Trophoblast cell (in vitro differentiated cells and primary cell): Measurements from ENCODE around the gene OCRL.

Experiments used
- DNase-seq, 2 donors: peaks; one replicate each; pipeline ENCODE4 v3.0.0-alpha.2; 2016
- H2AFZ ChIP-seq: 2 replicates; pipeline ENCODE4 v1.6.1; 2013; ENCODE audit warnings: low read length, moderate library complexity, mild to moderate bottlenecking; ENCODE audit not compliant: insufficient read depth, poor library complexity
- H2AK5ac ChIP-seq: 2 replicates; pipeline ENCODE4 v1.6.1; 2013; ENCODE audit warnings: mild to moderate bottlenecking, low read length
- H2BK120ac ChIP-seq: 2 replicates; pipeline ENCODE4 v1.6.1; 2013; ENCODE audit warnings: low read length, mild to moderate bottlenecking, moderate library complexity; ENCODE audit not compliant: insufficient read depth, poor library complexity
- H2BK12ac ChIP-seq: 2 replicates; pipeline ENCODE4 v1.6.1; 2013; ENCODE audit warnings: mild to moderate bottlenecking, low read length, moderate library complexity
- H2BK5ac ChIP-seq: 2 replicates; pipeline ENCODE4 v1.6.1; 2013; ENCODE audit warnings: low read length, low read depth, moderate library complexity, mild to moderate bottlenecking; ENCODE audit not compliant: poor library complexity
- H3K14ac ChIP-seq: 2 replicates; pipeline ENCODE4 v1.6.1; 2013; ENCODE audit warnings: mild to moderate bottlenecking, low read length
- H3K18ac ChIP-seq: 2 replicates; pipeline ENCODE4 v1.6.1; 2013; ENCODE audit warnings: mild to moderate bottlenecking, low read length
- H3K23ac ChIP-seq: 2 replicates; pipeline ENCODE4 v1.6.1; 2013; ENCODE audit warnings: low read length
- H3K27ac ChIP-seq: 2 replicates; pipeline ENCODE4 v1.5.1; 2013; ENCODE audit warnings: low read depth, mild to moderate bottlenecking, inconsistent platforms, low read length, moderate library complexity
- H3K27me3 ChIP-seq: 2 replicates; pipeline ENCODE4 v1.6.1; 2013; ENCODE audit warnings: inconsistent platforms, mild to moderate bottlenecking, low read length, moderate library complexity; ENCODE audit not compliant: insufficient read depth
- H3K36me3 ChIP-seq, 2 experiments: 1 replicate in 1 of 2; 2 replicates in 1 of 2; pipeline ENCODE4 v1.6.1; 2013; ENCODE audit warnings: low read length in 2 of 2, mild to moderate bottlenecking in 2 of 2, moderate library complexity in 1 of 2; ENCODE audit not compliant: insufficient read depth in 2 of 2, control insufficient read depth in 1 of 2
- H3K4ac ChIP-seq: 2 replicates; pipeline ENCODE4 v1.6.1; 2013; ENCODE audit warnings: low read depth, mild to moderate bottlenecking, low read length, moderate library complexity
- H3K4me1 ChIP-seq, 2 experiments: 1 replicate in 1 of 2; 2 replicates in 1 of 2; pipeline ENCODE4 v1.6.1; 2013; ENCODE audit warnings: low read length in 2 of 2, mild to moderate bottlenecking in 2 of 2, moderate library complexity in 1 of 2; ENCODE audit not compliant: insufficient read depth in 2 of 2, control insufficient read depth in 1 of 2
- H3K4me2 ChIP-seq: 2 replicates; pipeline ENCODE4 v1.6.1; 2013; ENCODE audit warnings: inconsistent platforms, mild to moderate bottlenecking, low read length, moderate library complexity
- H3K4me3 ChIP-seq: 2 replicates; pipeline ENCODE4 v1.5.1; 2013; ENCODE audit warnings: mild to moderate bottlenecking, low read depth, low read length, inconsistent platforms
- H3K79me1 ChIP-seq: one replicate; pipeline ENCODE4 v1.6.1; 2013; ENCODE audit warnings: low read length
- H3K79me2 ChIP-seq: 2 replicates; pipeline ENCODE4 v1.6.1; 2013; ENCODE audit warnings: low read length, mild to moderate bottlenecking; ENCODE audit not compliant: control insufficient read depth, insufficient read depth, poor library complexity
- H3K9ac ChIP-seq: 2 replicates; pipeline ENCODE4 v1.6.1; 2013; ENCODE audit warnings: mild to moderate bottlenecking, low read length
- H3K9me3 ChIP-seq: 2 replicates; pipeline ENCODE4 v1.6.1; 2013; ENCODE audit warnings: low read depth, mild to moderate bottlenecking, control low read depth, inconsistent platforms, low read length; ENCODE audit not compliant: insufficient read depth
- H4K12ac ChIP-seq: 2 replicates; pipeline ENCODE4 v1.6.1; 2013; ENCODE audit warnings: low read depth, mild to moderate bottlenecking, low read length, moderate library complexity
- H4K8ac ChIP-seq: 2 replicates; pipeline ENCODE4 v1.6.1; 2013; ENCODE audit warnings: low read depth, mild to moderate bottlenecking, low read length, moderate library complexity
- H4K91ac ChIP-seq: one replicate; pipeline ENCODE4 v1.6.1; 2013; ENCODE audit warnings: low read depth, mild to moderate bottlenecking, low read length, moderate library complexity
- WGBS: extraction: QIAGEN DNeasy Blood & Tissue Kit; methylation state at CpG from one replicate; pipeline ENCODE4 v1.1.7; 2013; ENCODE audit warnings: missing lambda C conversion rate; ENCODE audit not compliant: insufficient read length, insufficient coverage; ENCODE audit errors: extremely low coverage; 5-methylcytosine and 5-hydroxymethylcytosine counted together

The OCRL gene

GRCh38 chrX:129511689-129512088 lies 28.4 kb upstream of the OCRL start:
- no peak overlapping the region for H4K8ac ChIP-seq
- no peaks in the 10 kb centered on the region for H3K27me3 ChIP-seq
- no peaks in the 10 kb centered on the region for H3K79me2 ChIP-seq
- peaks cover 10% of the 10 kb centered on the region in 2 experiments for H3K36me3 ChIP-seq
- H2BK5ac ChIP-seq, result no peak overlapping the region
- H2BK120ac ChIP-seq, result no peak overlapping the region
- no peak overlapping the region for H3K14ac ChIP-seq
- H4K91ac ChIP-seq, result no peak overlapping the region
- no CpG with 5 or more reads among the region's 5 CpGs for WGBS
- H3K4me1 ChIP-seq, result no peaks in the 10 kb centered on the region
- no peak overlapping the region for H3K4ac ChIP-seq
- no peak overlapping the region for H2BK12ac ChIP-seq
- H4K12ac ChIP-seq, result no peak overlapping the region
- no peaks in the 10 kb centered on the region for H3K79me1 ChIP-seq
- no peak overlapping the region for H2AK5ac ChIP-seq
- no peak for DNase-seq
- no peak overlapping the region for H3K18ac ChIP-seq
- no peak overlapping the region for H2AFZ ChIP-seq
- H3K9me3 ChIP-seq, result no peaks in the 10 kb centered on the region
- no peak overlapping the region for H3K23ac ChIP-seq
- no peak overlapping the region for H3K4me2 ChIP-seq
- H3K4me3 ChIP-seq, result no peak overlapping the region
- H3K27ac ChIP-seq, result no peak overlapping the region
- no peak overlapping the region for H3K9ac ChIP-seq

GRCh38 chrX:129512409-129512808 lies 27.6 kb upstream of the OCRL start:
- Histone ChIP-seq H3K27ac (no peak overlapping the region), H2BK12ac (no peak overlapping the region), H2BK5ac (no peak overlapping the region), H3K18ac (no peak overlapping the region), H3K23ac (no peak overlapping the region), H4K8ac (no peak overlapping the region), H3K14ac (no peak overlapping the region), H3K9me3 (no peaks in the 10 kb centered on the region), H4K91ac (no peak overlapping the region), H3K4me2 (no peak overlapping the region), H3K79me1 (no peaks in the 10 kb centered on the region), H3K79me2 (no peaks in the 10 kb centered on the region), H3K4me1 (no peaks in the 10 kb centered on the region), H3K4ac (no peak overlapping the region), H4K12ac (no peak overlapping the region), H3K36me3 (peaks cover 10% of the 10 kb centered on the region in 2 experiments), H2AK5ac (no peak overlapping the region), H3K9ac (no peak overlapping the region), H3K27me3 (no peaks in the 10 kb centered on the region), H2BK120ac (no peak overlapping the region), H2AFZ (no peak overlapping the region), H3K4me3 (no peak overlapping the region)
- DNase-seq, result no peak
- WGBS, result no CpG with 5 or more reads among the region's 2 CpGs

- Histone ChIP-seq H4K8ac (no peak overlapping the region), H2BK12ac (no peak overlapping the region), H3K23ac (no peak overlapping the region), H3K4me3 (no peak overlapping the region), H3K4me1 (no peaks in the 10 kb centered on the region), H3K27me3 (no peaks in the 10 kb centered on the region), H4K12ac (no peak overlapping the region), H3K79me2 (no peaks in the 10 kb centered on the region), H4K91ac (no peak overlapping the region), H3K4me2 (no peak overlapping the region), H3K27ac (no peak overlapping the region), H3K79me1 (no peaks in the 10 kb centered on the region), H2AFZ (no peak overlapping the region), H3K14ac (no peak overlapping the region), H2BK120ac (no peak overlapping the region), H3K9me3 (no peaks in the 10 kb centered on the region), H3K18ac (no peak overlapping the region), H2BK5ac (no peak overlapping the region), H2AK5ac (no peak overlapping the region), H3K36me3 (peaks cover 6 to 10% of the 10 kb centered on the region in 2 experiments), H3K4ac (no peak overlapping the region), H3K9ac (no peak overlapping the region)
- no peak for DNase-seq
- WGBS, result no CpG with 5 or more reads among the region's 3 CpGs
These were observed 23.7 kb upstream of the OCRL start for GRCh38 chrX:129516402-129516801.

- no peak overlapping the region for H3K4me3 ChIP-seq
- H3K4me2 ChIP-seq, result no peak overlapping the region
- no peak overlapping the region for H4K8ac ChIP-seq
- H3K4ac ChIP-seq, result no peak overlapping the region
- H3K4me1 ChIP-seq, result no peaks in the 10 kb centered on the region
- no peak overlapping the region for H2BK120ac ChIP-seq
- H4K91ac ChIP-seq, result no peak overlapping the region
- H2BK5ac ChIP-seq, result no peak overlapping the region
- peaks cover 2% of the 10 kb centered on the region in 2 experiments for H3K36me3 ChIP-seq
- no peak overlapping the region for H3K27ac ChIP-seq
- no peak overlapping the region for H3K23ac ChIP-seq
- H3K18ac ChIP-seq, result no peak overlapping the region
- no peak overlapping the region for H2AFZ ChIP-seq
- H3K79me2 ChIP-seq, result peaks cover 6% of the 10 kb centered on the region
- H3K9me3 ChIP-seq, result no peaks in the 10 kb centered on the region
- no peak overlapping the region for H2AK5ac ChIP-seq
- no peak overlapping the region for H3K14ac ChIP-seq
- H3K79me1 ChIP-seq, result peaks cover 12% of the 10 kb centered on the region
- DNase-seq, result no peak
- no peak overlapping the region for H4K12ac ChIP-seq
- H3K27me3 ChIP-seq, result no peaks in the 10 kb centered on the region
- H2BK12ac ChIP-seq, result no peak overlapping the region
- no peak overlapping the region for H3K9ac ChIP-seq
- WGBS, result no CpG with 5 or more reads among the region's 3 CpGs
These were observed 19.9 kb upstream of the OCRL start for GRCh38 chrX:129520151-129520550.
